ENCODE results near the gene SLC7A5. TPM values are rescaled to one million over a fixed set of nuclear protein-coding genes. Genes with fewer than 3 reads are reported as not detected.
"Not testable (repeated sequence)": the region's sequence is repeated elsewhere in the genome, so short reads cannot be mapped to it uniquely, and the experiment has no call there.

Gene SLC7A5
- total RNA-seq, 2 experiments from 2014 or later: 140 to 283 TPM

DNA sequence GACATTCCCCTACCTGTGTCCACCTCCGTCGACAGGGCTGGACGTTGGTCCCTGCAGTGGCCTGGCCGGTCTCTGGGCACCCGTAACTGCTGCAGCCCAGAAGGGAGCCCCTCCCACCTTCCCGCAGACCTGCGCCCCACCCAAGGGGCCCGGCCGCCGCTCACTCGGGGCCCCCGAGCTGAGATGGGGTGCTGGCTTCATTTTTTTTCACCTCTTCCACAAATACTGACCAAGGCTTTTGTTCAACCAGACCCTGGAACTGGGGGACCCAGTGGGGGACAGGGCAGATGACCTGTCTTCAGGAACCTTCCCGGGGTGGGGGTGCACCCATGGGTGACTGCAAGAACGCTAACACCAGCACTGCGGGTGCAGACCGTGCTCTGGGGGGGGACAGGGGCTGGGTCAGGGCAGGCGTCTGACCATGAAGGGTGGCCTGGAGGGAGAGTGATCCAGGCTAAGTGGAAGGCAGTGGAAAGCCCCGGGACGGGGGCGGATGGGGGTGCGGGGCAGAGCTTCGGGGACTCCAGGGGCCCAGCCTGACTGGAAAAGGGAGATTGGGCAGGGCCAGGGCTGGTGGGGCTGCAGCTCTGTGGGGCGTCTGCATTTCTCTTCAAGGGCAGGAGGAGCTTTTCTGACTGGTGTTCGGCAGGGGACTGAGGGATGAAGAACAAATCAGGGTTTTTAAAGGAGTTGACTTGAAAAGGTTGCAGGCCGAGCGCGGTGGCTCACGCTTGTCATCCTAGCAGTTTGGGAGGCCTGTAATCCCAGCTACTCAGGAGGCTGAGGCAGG is 42.3 kb downstream of the SLC7A5 start:
- no peaks in the 10 kb centered on the region for H3K9me3 ChIP-seq (ENCODE audit: low read length)
- no peak overlapping the region for H2AFZ ChIP-seq (ENCODE audit: low read length)
- no peaks in the 10 kb centered on the region for H3K79me2 ChIP-seq (ENCODE audit: insufficient read depth, low read depth, low read length)
- no peak overlapping the region for H3K27ac ChIP-seq (ENCODE audit: low read depth, low read length, poor library complexity, severe bottlenecking)
- POLR2A ChIA-PET: interaction anchor here (0.7 kb wide), 1 partner anchor 443 kb away, joined by 4 read pairs; no protein-coding TSS in a partner anchor
- CTCF ChIA-PET (ENCODE audit: unreplicated experiment): no interaction called here
- DNase-seq (ENCODE audit: low spot score): no peak
- H3K4me1 ChIP-seq (ENCODE audit: insufficient read depth, low read length, poor library complexity, severe bottlenecking): peaks cover 43% of the 10 kb centered on the region
- H3K4me3 ChIP-seq (ENCODE audit: low read depth, low read length, poor library complexity, severe bottlenecking): no peak overlapping the region
- H4K20me1 ChIP-seq (ENCODE audit: insufficient read depth, low read length): 0 out of 2 replicates have a peak, but pooled peaks cover 7% of the 10 kb centered on the region
- H3K9me2 ChIP-seq (ENCODE audit: insufficient read depth, low read length): no peaks in the 10 kb centered on the region
- TF ChIP-seq, protein P1, sequence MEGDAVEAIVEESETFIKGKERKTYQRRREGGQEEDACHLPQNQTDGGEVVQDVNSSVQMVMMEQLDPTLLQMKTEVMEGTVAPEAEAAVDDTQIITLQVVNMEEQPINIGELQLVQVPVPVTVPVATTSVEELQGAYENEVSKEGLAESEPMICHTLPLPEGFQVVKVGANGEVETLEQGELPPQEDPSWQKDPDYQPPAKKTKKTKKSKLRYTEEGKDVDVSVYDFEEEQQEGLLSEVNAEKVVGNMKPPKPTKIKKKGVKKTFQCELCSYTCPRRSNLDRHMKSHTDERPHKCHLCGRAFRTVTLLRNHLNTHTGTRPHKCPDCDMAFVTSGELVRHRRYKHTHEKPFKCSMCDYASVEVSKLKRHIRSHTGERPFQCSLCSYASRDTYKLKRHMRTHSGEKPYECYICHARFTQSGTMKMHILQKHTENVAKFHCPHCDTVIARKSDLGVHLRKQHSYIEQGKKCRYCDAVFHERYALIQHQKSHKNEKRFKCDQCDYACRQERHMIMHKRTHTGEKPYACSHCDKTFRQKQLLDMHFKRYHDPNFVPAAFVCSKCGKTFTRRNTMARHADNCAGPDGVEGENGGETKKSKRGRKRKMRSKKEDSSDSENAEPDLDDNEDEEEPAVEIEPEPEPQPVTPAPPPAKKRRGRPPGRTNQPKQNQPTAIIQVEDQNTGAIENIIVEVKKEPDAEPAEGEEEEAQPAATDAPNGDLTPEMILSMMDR (conservative IDR thresholded peaks at IDR 0.05; ENCODE audit: low read length): no peak
- no peak for TF ChIP-seq EZH2phosphoT487 (IDR thresholded peaks at IDR 0.05; ENCODE audit: borderline replicate concordance, low read depth, low read length)
- H3K36me3 ChIP-seq (ENCODE audit: insufficient read depth, low read length): peaks cover 36% of the 10 kb centered on the region
- intact Hi-C loops (cut with micrococcal nuclease; ENCODE audit: unreplicated experiment): loop anchor here (1.0 kb wide), 1 partner anchor 17 kb away; no protein-coding TSS in a partner anchor
- no peak overlapping the region for H3K4me2 ChIP-seq (ENCODE audit: low read length)
- BruUV-seq (replicated peaks): no TSS peak

DNA sequence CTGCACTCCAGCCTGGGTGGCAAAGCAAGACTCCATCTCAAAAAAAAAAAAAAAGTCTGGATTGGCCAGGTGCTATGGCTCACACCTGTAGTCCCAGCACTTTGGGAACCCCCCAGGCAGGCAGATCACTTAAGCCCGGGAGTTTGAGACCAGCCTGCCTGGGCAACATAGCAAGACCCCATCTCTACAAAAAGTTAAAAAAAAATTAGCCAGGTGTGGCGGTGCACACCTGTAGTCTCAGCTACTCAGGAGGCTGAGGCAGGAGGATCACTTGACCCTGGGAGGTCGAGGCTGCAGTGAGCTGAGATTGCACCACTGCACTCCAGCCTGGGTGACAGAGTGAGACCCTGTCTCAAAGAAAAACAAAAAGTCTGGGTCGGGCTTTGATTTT is 42.9 kb downstream of the SLC7A5 start:
- Histone ChIP-seq H3K4me1 (ENCODE audit: insufficient read depth, low read length, poor library complexity, severe bottlenecking) (peaks cover 48% of the 10 kb centered on the region), H3K36me3 (ENCODE audit: insufficient read depth, low read length) (peaks cover 30% of the 10 kb centered on the region)
- CTCF ChIA-PET (ENCODE audit: unreplicated experiment); H3K9me2 ChIP-seq (ENCODE audit: insufficient read depth, low read length); H3K4me2 ChIP-seq (ENCODE audit: low read length); H2AFZ ChIP-seq (ENCODE audit: low read length); DNase-seq (ENCODE audit: low spot score); H3K79me2 ChIP-seq (ENCODE audit: insufficient read depth, low read depth, low read length); H4K20me1 ChIP-seq (ENCODE audit: insufficient read depth, low read length); intact Hi-C loops (cut with micrococcal nuclease; ENCODE audit: unreplicated experiment); H3K9me3 ChIP-seq (ENCODE audit: low read length); H3K27ac ChIP-seq (ENCODE audit: low read depth, low read length, poor library complexity, severe bottlenecking); BruUV-seq (replicated peaks); H3K4me3 ChIP-seq (ENCODE audit: low read depth, low read length, poor library complexity, severe bottlenecking): not testable (repeated sequence)
- POLR2A ChIA-PET: interaction anchor here (0.7 kb wide), 2 partner anchors 287 to 442 kb away, joined by 4 to 5 read pairs; no protein-coding TSS in a partner anchor

DNA sequence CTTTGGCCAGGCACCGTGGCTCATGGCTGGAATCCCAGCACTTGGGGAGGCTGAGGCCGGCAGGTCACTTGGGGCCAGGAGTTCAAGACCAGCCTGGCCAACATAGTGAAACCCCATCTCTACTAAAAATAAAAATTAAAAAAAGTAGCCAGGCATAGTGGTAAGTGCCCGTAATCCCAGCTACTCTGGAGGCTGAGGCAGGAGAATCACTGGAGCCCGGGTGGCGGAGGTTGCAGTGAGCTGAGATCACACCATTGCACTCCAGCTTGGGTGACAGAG is 43.5 kb downstream of the SLC7A5 start:
- BruUV-seq (replicated peaks); H2AFZ ChIP-seq (ENCODE audit: low read length); H3K4me3 ChIP-seq (ENCODE audit: low read depth, low read length, poor library complexity, severe bottlenecking); intact Hi-C loops (cut with micrococcal nuclease; ENCODE audit: unreplicated experiment); H3K79me2 ChIP-seq (ENCODE audit: insufficient read depth, low read depth, low read length); H3K4me2 ChIP-seq (ENCODE audit: low read length); H4K20me1 ChIP-seq (ENCODE audit: insufficient read depth, low read length); H3K9me3 ChIP-seq (ENCODE audit: low read length); DNase-seq (ENCODE audit: low spot score); CTCF ChIA-PET (ENCODE audit: unreplicated experiment); H3K27ac ChIP-seq (ENCODE audit: low read depth, low read length, poor library complexity, severe bottlenecking); H3K9me2 ChIP-seq (ENCODE audit: insufficient read depth, low read length): not testable (repeated sequence)
- Histone ChIP-seq H3K36me3 (ENCODE audit: insufficient read depth, low read length) (peaks cover 24% of the 10 kb centered on the region), H3K4me1 (ENCODE audit: insufficient read depth, low read length, poor library complexity, severe bottlenecking) (peaks cover 54% of the 10 kb centered on the region)
- POLR2A ChIA-PET: interaction anchor here (0.7 kb wide), 1 partner anchor 288 kb away, joined by 5 read pairs; no protein-coding TSS in a partner anchor
